BJ (cell line): ENCODE data around the gene MFRP. TPM values are rescaled to one million over a fixed set of nuclear protein-coding genes. Genes with fewer than 3 reads are reported as not detected.

ENCODE experiments used
- CTCF ChIA-PET: fragments of 350-600 bp; formaldehyde crosslinking; extraction: SDS; loops from one replicate; lab custom pipeline; 2021; ENCODE audit warnings: antibody characterized with exemption, inconsistent platforms; lab: Yijun Ruan, JAX
- POLR2A ChIA-PET: fragments of 300-600 bp; sonication (Branson Sonifier 250); formaldehyde crosslinking; extraction: SDS; loops from one replicate; lab custom pipeline; 2021; ENCODE audit warnings: antibody characterized with exemption; lab: Charles Lee
- DNase-seq: peaks from one replicate; pipeline ENCODE4 v3.0.0-alpha.2; 2011; ENCODE audit warnings: low read depth
- H3K27me3 ChIP-seq: 2 replicates; pipeline ENCODE4 v1.6.0; 2011; ENCODE audit warnings: low read length; ENCODE audit not compliant: control insufficient read depth, insufficient read depth
- H3K36me3 ChIP-seq: 2 replicates; pipeline ENCODE4 v1.5.1; 2011; ENCODE audit warnings: low read length; ENCODE audit not compliant: control insufficient read depth, insufficient read depth
- H3K4me3 ChIP-seq: 2 replicates; pipeline ENCODE4 v1.5.1; 2011; ENCODE audit warnings: low read depth, mild to moderate bottlenecking, control low read depth, low read length
- CTCF ChIP-seq: IDR thresholded peaks from 2 replicates; pipeline ENCODE4 v1.5.1; 2011; ENCODE audit warnings: low read depth, mild to moderate bottlenecking, control low read depth, inconsistent platforms, low read length, moderate library complexity; ENCODE audit not compliant: insufficient read depth
- polyA plus RNA-seq: library from polyadenylated mRNA; depleted of rRNA; stranded (reverse); fragments of >200 nt; gene quantifications from 2 replicates; pipeline ENCODE4 v1.2.3, GENCODE V29; 2011; rRNA removed
- small RNA-seq: library from RNA; depleted of rRNA; stranded (forward); fragments of <200 nt; gene quantifications from one replicate; pipeline ENCODE3, GENCODE V24; 2012; ENCODE audit warnings: low replicate concordance, low read depth; ENCODE audit not compliant: insufficient read length

Gene MFRP
- polyA plus RNA-seq, 1 experiment = not detected

GRCh38 chr11:119298726-119299125 is 47.8 kb downstream of the MFRP start:
- TF ChIP-seq CTCF = no peak

DNA sequence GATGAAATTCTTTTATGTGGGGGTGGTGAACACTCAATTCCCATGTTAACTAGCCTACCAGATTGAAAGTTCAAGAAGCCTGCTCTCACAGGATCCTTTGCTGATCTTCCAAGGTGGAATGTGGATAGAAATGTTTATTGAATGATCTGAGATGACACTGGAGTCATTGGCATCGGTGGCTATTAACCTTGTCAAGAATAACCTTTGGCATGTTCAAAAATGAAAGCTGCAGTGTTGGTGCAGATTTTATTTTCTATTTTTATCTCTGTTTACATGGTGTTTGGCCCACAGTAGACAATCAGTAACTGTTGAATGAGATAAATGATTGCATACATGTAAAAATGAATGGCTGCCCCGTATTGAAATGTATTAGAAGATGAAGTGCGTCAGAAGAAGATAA is 48.6 kb downstream of the MFRP start:
- POLR2A ChIA-PET = no interaction called here
- no peak overlapping the region for H3K4me3 ChIP-seq
- H3K27me3 ChIP-seq = no peaks in the 10 kb centered on the region
- DNase-seq = no peak
- no peak for TF ChIP-seq CTCF
- CTCF ChIA-PET = interaction anchor here (0.9 to 1.4 kb wide), 4 partner anchors 10 to 152 kb away, joined by 3 to 4 read pairs (median 4); partner anchors contain the start of gene C1QTNF5
- peaks cover 15% of the 10 kb centered on the region for H3K36me3 ChIP-seq

More at GRCh38 chr11:119298726-119299125, 47.8 kb downstream of the MFRP start:
- CTCF ChIA-PET = no interaction called here
- H3K27me3 ChIP-seq = no peaks in the 10 kb centered on the region
- no peak overlapping the region for H3K4me3 ChIP-seq
- POLR2A ChIA-PET = no interaction called here
- H3K36me3 ChIP-seq = peaks cover 15% of the 10 kb centered on the region
- no peak for DNase-seq

GRCh38 chr11:119295178-119295577 is 51.3 kb downstream of the MFRP start:
- TF ChIP-seq CTCF = no peak
- CTCF ChIA-PET = no interaction called here
- Histone ChIP-seq H3K27me3 (no peaks in the 10 kb centered on the region), H3K4me3 (no peak overlapping the region), H3K36me3 (peaks cover 14% of the 10 kb centered on the region)
- no peak for DNase-seq
- POLR2A ChIA-PET = no interaction called here

DNA sequence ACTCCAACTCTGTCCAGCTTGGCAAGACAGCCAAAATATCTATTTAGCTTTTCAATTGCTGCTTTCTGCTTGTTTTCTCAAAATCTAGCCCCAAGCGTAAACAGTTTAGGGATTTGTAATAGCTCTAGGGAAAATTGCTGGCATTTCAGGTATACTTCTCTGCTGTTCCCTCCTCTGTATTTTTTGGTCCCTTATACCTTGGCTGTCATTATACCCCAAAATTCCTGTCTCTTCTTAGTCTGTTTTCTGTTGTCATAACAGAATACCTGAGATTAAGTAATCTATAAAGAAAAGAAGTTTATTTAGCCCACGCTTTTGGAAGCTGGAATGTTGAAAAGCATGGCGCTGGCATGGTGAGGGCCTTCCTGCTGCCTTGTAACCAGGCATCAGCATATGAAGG is 53.0 kb downstream of the MFRP start:
- H3K27me3 ChIP-seq = no peaks in the 10 kb centered on the region
- no peak for TF ChIP-seq CTCF
- POLR2A ChIA-PET = no interaction called here
- H3K4me3 ChIP-seq = no peak overlapping the region
- H3K36me3 ChIP-seq = peaks cover 9% of the 10 kb centered on the region
- DNase-seq = no peak
- CTCF ChIA-PET = interaction anchor here (0.7 to 1.6 kb wide), 3 partner anchors 9 to 158 kb away, joined by 3 to 4 read pairs (median 3); no protein-coding TSS in a partner anchor

DNA sequence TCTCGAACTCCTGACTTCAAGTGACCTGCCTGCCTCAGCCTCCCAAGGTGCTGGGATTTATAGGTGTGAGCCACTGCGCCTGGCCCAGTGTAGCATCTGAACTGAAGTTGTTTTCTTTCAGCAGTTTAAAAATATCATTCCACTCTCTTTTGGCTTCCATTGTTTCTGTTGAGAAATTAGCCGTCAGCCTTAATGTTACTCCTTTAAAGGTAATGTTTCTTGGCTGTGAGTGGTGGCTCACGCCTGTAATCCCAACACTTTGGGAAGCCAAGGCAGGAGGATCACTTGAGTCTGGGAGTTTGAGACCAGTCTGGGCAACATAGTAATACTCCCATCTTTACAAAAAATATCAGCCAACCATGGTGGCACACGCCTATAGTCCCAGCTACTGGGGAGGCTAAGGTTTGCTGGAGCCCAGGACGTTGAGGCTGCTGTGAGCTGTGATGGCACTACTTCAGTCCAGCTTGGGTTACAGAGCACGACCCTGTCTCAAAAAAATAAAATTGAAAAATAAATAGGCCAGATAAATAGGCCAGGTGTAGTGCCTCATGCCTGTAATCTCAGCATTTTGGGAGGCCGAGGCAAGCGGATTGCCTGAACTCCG is 55.5 kb downstream of the MFRP start:
- no peak for TF ChIP-seq CTCF
- no peak overlapping the region for H3K4me3 ChIP-seq
- POLR2A ChIA-PET = interaction anchor here (0.6 kb wide), 1 partner anchor 119 kb away, joined by 3 read pairs; no protein-coding TSS in a partner anchor
- H3K27me3 ChIP-seq = no peaks in the 10 kb centered on the region
- no peak for DNase-seq
- H3K36me3 ChIP-seq = peaks cover 8% of the 10 kb centered on the region
- CTCF ChIA-PET = interaction anchor here (1.0 to 1.6 kb wide), 4 partner anchors 9 to 206 kb away, joined by 3 to 6 read pairs (median 4); partner anchors contain the start of genes CBL and HMBS

Small RNAs within 50 kb of the gene (small RNA-seq; reads per million reads assigned to genes)
- gene RF01225 (not detected), gene RNU6-262P (not detected)

Other genes with a start within 250 kb of the MFRP start
- gene DPAGT1, start 244.9 kb downstream of the MFRP start, polyA plus RNA-seq = 67.4 and 75.6 TPM in 2 replicates
- gene C2CD2L, start 239.4 kb downstream of the MFRP start, polyA plus RNA-seq = 2.8 and 5.7 TPM in 2 replicates
- 17.6 and 27.3 TPM in 2 replicates for gene HINFP, start 225.1 kb downstream of the MFRP start, polyA plus RNA-seq
- 0.06 and 0.17 TPM in 2 replicates for gene ABCG4, start 197.7 kb downstream of the MFRP start, polyA plus RNA-seq
- gene NLRX1, start 178.0 kb downstream of the MFRP start, polyA plus RNA-seq = 12.0 and 19.4 TPM in 2 replicates
- not detected in 2 replicates for gene NHERF4, start 161.2 kb downstream of the MFRP start, polyA plus RNA-seq
- gene CBL, start 140.4 kb downstream of the MFRP start, polyA plus RNA-seq = 9.3 and 11.4 TPM in 2 replicates
- 11.6 and 19.2 TPM in 2 replicates for gene MCAM, start 29.6 kb downstream of the MFRP start, polyA plus RNA-seq
- gene RNF26, start 12.2 kb downstream of the MFRP start, polyA plus RNA-seq = 38.4 and 65.1 TPM in 2 replicates
- 12.2 and 19.4 TPM in 2 replicates for gene C1QTNF5, start 5.8 kb downstream of the MFRP start, polyA plus RNA-seq
- 0.27 and 0.71 TPM in 2 replicates for gene USP2, start 35.0 kb upstream of the MFRP start, polyA plus RNA-seq
- 1,541 and 1,905 TPM in 2 replicates for gene THY1, start 76.5 kb upstream of the MFRP start, polyA plus RNA-seq